NB4 (cell line): ENCODE results near the gene NCOA3.

Source experiments
- CTCF ChIP-seq: IDR thresholded peaks from one replicate; pipeline ENCODE4 v1.5.1; 2012; ENCODE audit warnings: low read depth, low read length
- POLR2A ChIP-seq: IDR thresholded peaks from 2 replicates; pipeline ENCODE4 v1.6.1; 2011; ENCODE audit warnings: mild to moderate bottlenecking; ENCODE audit not compliant: insufficient read length; ENCODE audit errors: extremely low read depth

GRCh38 chr20:47676219-47676721, 174.6 kb downstream of the NCOA3 start:
- TF ChIP-seq CTCF = no peak
- TF ChIP-seq POLR2A = no peak
